DMS153 (cell line): ENCODE data around the gene DNAJB11.
A peak's percentile ranks its signal among the peaks of the same experiment; 100 is the strongest.

Source experiments
- DNase-seq: peaks from one replicate; lab custom pipeline; 2025; lab: John Stamatoyannopoulos, UW

Gene DNAJB11

GRCh38 chr3:186596568-186597287 lies 26.2 kb downstream of the DNAJB11 start:
- DNase-seq: no peak

- no peak for DNase-seq
These were observed 27.7 kb downstream of the DNAJB11 start for GRCh38 chr3:186598108-186598784.

GRCh38 chr3:186598794-186599141 lies 28.2 kb downstream of the DNAJB11 start:
- DNase-seq: no peak

GRCh38 chr3:186599142-186599784 lies 28.7 kb downstream of the DNAJB11 start:
- DNase-seq: no peak

- DNase-seq: no peak
These were observed 29.3 kb downstream of the DNAJB11 start for GRCh38 chr3:186599785-186600166.

- no peak for DNase-seq
These were observed 30.4 kb downstream of the DNAJB11 start for GRCh38 chr3:186600896-186601295.

GRCh38 chr3:186603159-186603558 lies 32.6 kb downstream of the DNAJB11 start:
- no peak for DNase-seq

- DNase-seq: no peak
These were observed 34.6 kb downstream of the DNAJB11 start for GRCh38 chr3:186605078-186605477.

- DNase-seq: no peak
These were observed 35.3 kb downstream of the DNAJB11 start for GRCh38 chr3:186605561-186606545.

GRCh38 chr3:186608624-186609215 lies 38.2 kb downstream of the DNAJB11 start:
- no peak for DNase-seq

- DNase-seq: no peak
These were observed 38.8 kb downstream of the DNAJB11 start for GRCh38 chr3:186609247-186609868.

GRCh38 chr3:186612065-186612464 lies 41.5 kb downstream of the DNAJB11 start:
- no peak for DNase-seq

GRCh38 chr3:186612721-186613636 lies 42.5 kb downstream of the DNAJB11 start, which contains the start of gene AHSG:
TSS of gene AHSG (plus strand) at chr3:186613060. CDS start at chr3:186613142, 82 bp downstream.
- no peak for DNase-seq

- DNase-seq: no peak
These were observed 43.2 kb downstream of the DNAJB11 start for GRCh38 chr3:186613637-186614265.

GRCh38 chr3:186614266-186614596 lies 43.7 kb downstream of the DNAJB11 start:
- DNase-seq: no peak

- peak; percentile 49 for DNase-seq
These were observed 44.3 kb downstream of the DNAJB11 start for GRCh38 chr3:186614597-186615483.

- no peak for DNase-seq
These were observed 45.7 kb downstream of the DNAJB11 start for GRCh38 chr3:186616299-186616617.

GRCh38 chr3:186617036-186617946 lies 46.8 kb downstream of the DNAJB11 start:
- peak; percentile 64 for DNase-seq
